Measurements from ENCODE around the gene MSS51.
"Not testable (repeated sequence)": the region's sequence is repeated elsewhere in the genome, so short reads cannot be mapped to it uniquely, and the experiment has no call there.

Gene MSS51

GRCh38 chr10:73413528-73414229 lies 19.7 kb downstream of the MSS51 start, which contains the start of gene ANXA7:
Gene ANXA7 (minus strand): TSS chr10:73414058. CDS start chr10:73400856, 13,202 bp downstream.
- peak; percentile 64 to 94 for DNase-seq

- no peak for DNase-seq
Measured at GRCh38 chr10:73413108-73413527, 20.2 kb downstream of the MSS51 start.

- no peak for DNase-seq
Measured at GRCh38 chr10:73410897-73411296, 22.5 kb downstream of the MSS51 start.

GRCh38 chr10:73408978-73409521 lies 24.3 kb downstream of the MSS51 start:
- no peak for DNase-seq

- no peak for DNase-seq
Measured at GRCh38 chr10:73408061-73408460, 25.3 kb downstream of the MSS51 start.

- no peak for DNase-seq
Measured at GRCh38 chr10:73407495-73407894, 25.9 kb downstream of the MSS51 start.

GRCh38 chr10:73406846-73407245 lies 26.5 kb downstream of the MSS51 start:
- no peak for DNase-seq

- DNase-seq, result no peak
Measured at GRCh38 chr10:73405556-73405955, 27.8 kb downstream of the MSS51 start.

- no peak for DNase-seq
Measured at GRCh38 chr10:73404690-73405089, 28.7 kb downstream of the MSS51 start.

- no peak for DNase-seq
Measured at GRCh38 chr10:73401636-73402035, 31.7 kb downstream of the MSS51 start.

GRCh38 chr10:73399063-73399462 lies 34.3 kb downstream of the MSS51 start:
- DNase-seq, result no peak

- no peak for DNase-seq
Measured at GRCh38 chr10:73398024-73398423, 35.3 kb downstream of the MSS51 start.

- not testable (repeated sequence) for DNase-seq
Measured at GRCh38 chr10:73394325-73394724, 39.0 kb downstream of the MSS51 start.

GRCh38 chr10:73388228-73388627 lies 45.1 kb downstream of the MSS51 start:
- DNase-seq, result no peak

- no peak for DNase-seq
Measured at GRCh38 chr10:73386583-73386982, 46.8 kb downstream of the MSS51 start.

GRCh38 chr10:73379064-73379748 lies 54.2 kb downstream of the MSS51 start:
- DNase-seq, result no peak

- no peak for DNase-seq
Measured at GRCh38 chr10:73376679-73377078, 56.7 kb downstream of the MSS51 start.
